Measurements from ENCODE around the gene SMYD3.

GRCh38 chr1:246034630-246035029 lies 472.4 kb downstream of the SMYD3 start:
- TF ChIP-seq DPF2 (CRISPR knock-in tag; IDR thresholded peaks at IDR 0.05; ENCODE audit: borderline replicate concordance, low read depth) (no peak), POLR2A (IDR thresholded peaks at IDR 0.05; ENCODE audit: insufficient read depth in 1 of 2, low read depth in 2 of 2, low read length in 2 of 2) (no peak), PRDM4 (CRISPR knock-in tag; IDR thresholded peaks at IDR 0.05; ENCODE audit: borderline replicate concordance) (no peak), ZBTB34 (CRISPR knock-in tag; IDR thresholded peaks at IDR 0.05) (no peak), ZFP1 (CRISPR knock-in tag; IDR thresholded peaks at IDR 0.05) (no peak), TERF1 (CRISPR knock-in tag; IDR thresholded peaks at IDR 0.05) (no peak), ZNF740 (CRISPR knock-in tag; IDR thresholded peaks at IDR 0.05) (no peak), SETDB1 (CRISPR knock-in tag; IDR thresholded peaks at IDR 0.05; ENCODE audit: borderline replicate concordance) (no peak), ZNF567 (CRISPR knock-in tag; IDR thresholded peaks at IDR 0.05; ENCODE audit: borderline replicate concordance) (no peak), CTCF (CRISPR knock-in tag; IDR thresholded peaks at IDR 0.05) (no peak), TRAFD1 (CRISPR knock-in tag; IDR thresholded peaks at IDR 0.05; ENCODE audit: borderline replicate concordance) (no peak), CHD2 (IDR thresholded peaks at IDR 0.05; ENCODE audit: low read depth, low read length) (no peak), HCFC1 (IDR thresholded peaks at IDR 0.05; ENCODE audit: low read depth, low read length) (no peak), YY1 (IDR thresholded peaks at IDR 0.05; ENCODE audit: insufficient read depth, insufficient replicate concordance, low read depth, low read length) (no peak)
